Ovary (tissue), 9 donors: ENCODE data around the gene FOSL1. TPM values are rescaled to one million over a fixed set of nuclear protein-coding genes. Genes with fewer than 3 reads are reported as not detected.
"Not testable (repeated sequence)": the region's sequence is repeated elsewhere in the genome, so short reads cannot be mapped to it uniquely, and the experiment has no call there.

ENCODE experiments used
- DNase-seq, 5 donors: peaks; one replicate each; pipeline ENCODE4 v3.0.0-alpha.2; 2019 to 2020
- H3K27ac ChIP-seq, 2 donors: fragments of 200-600 bp; one replicate each; pipeline versions ENCODE4 v1.5.1 to v1.8.0; 2019 to 2022
- H3K27me3 ChIP-seq: fragments of 200-600 bp; one replicate; pipeline ENCODE4 v1.8.0; 2022
- H3K36me3 ChIP-seq: fragments of 200-600 bp; sonication (generic); one replicate; pipeline ENCODE4 v1.5.1; 2019
- H3K4me1 ChIP-seq: one replicate; pipeline ENCODE4 v1.8.1; 2013; ENCODE audit warnings: mild to moderate bottlenecking, moderate library complexity; ENCODE audit not compliant: insufficient read depth
- H3K4me3 ChIP-seq: fragments of 200-600 bp; sonication (generic); one replicate; pipeline ENCODE4 v1.5.1; 2017
- H3K9me3 ChIP-seq, 2 donors: fragments of 200-600 bp in 1 of 2; sonication (generic) in 1 of 2; one replicate each; pipeline versions ENCODE4 v1.5.1 to v1.8.1; 2013 to 2019; ENCODE audit warnings: mild to moderate bottlenecking in 1 of 2, moderate library complexity in 1 of 2
- CTCF ChIP-seq, 3 donors: fragments of 450-650 bp in 2 of 3; fragments of 200-600 bp in 1 of 3; IDR thresholded peaks; one replicate each; pipeline versions ENCODE4 v1.5.1 to v1.8.0; 2016 to 2022; ENCODE audit warnings: antibody characterized with exemption in 3 of 3, mild to moderate bottlenecking in 1 of 3
- EP300 ChIP-seq: sonication (generic); formaldehyde crosslinking; IDR thresholded peaks from one replicate; pipeline ENCODE4 v1.6.1; 2017; ENCODE audit warnings: antibody characterized with exemption
- POLR2A ChIP-seq: fragments of 450-650 bp; IDR thresholded peaks from one replicate; pipeline ENCODE4 v1.6.1; 2017; ENCODE audit warnings: antibody characterized with exemption, mild to moderate bottlenecking, moderate library complexity
- WGBS, 3 donors: extraction: QIAGEN DNeasy Blood & Tissue Kit in 1 of 3; methylation state at CpG; one replicate each; pipeline versions ENCODE4 v1.1.5 to v1.1.7; 2013 to 2017; 5-methylcytosine and 5-hydroxymethylcytosine counted together
- intact Hi-C, 4 donors: fragments of 100-400 bp; cut with DNase I; formaldehyde crosslinking; loops; one replicate each; pipeline versions ENCODE4 v1.11.0 to v1.15.1; 2022 to 2023
- polyA plus RNA-seq, 2 donors: library from polyadenylated mRNA; stranded (reverse); fragments of 200-250 nt in 1 of 2; fragments of 350-450 nt in 1 of 2; fragmentation: Illumina TruSeq in 1 of 2; extraction: RNeasy Lipid Tissue Mini Kit (QIAGEN cat#74804) in 1 of 2; gene quantifications; one replicate each; pipeline ENCODE4 v1.2.3, GENCODE V29; 2013 to 2014
- total RNA-seq, 7 donors: library from RNA; depleted of rRNA in 2 of 7; stranded (reverse); fragments of >200 nt in 2 of 7; fragmentation: NEBNext Ultra II Directional in 3 of 7; extraction: Animal tissue kit (Norgen Biotek cat#: 25700) in 3 of 7; gene quantifications; one replicate each; pipeline versions ENCODE4 v1.1.0 to v1.2.4, GENCODE V29; 2016 to 2023
- donor health status: DM: no; HTN: no; CAD: no; lungs with moderate emphysema.
- donor health status: DM: no; HTN: no; CAD: no.
- donor health status: Bipolar disorder and iron deficiency.
- donor health status: DM: yes; HTN: yes; CAD: no.
- donor health status: DM: no; HTN: no; CAD: no.
- donor health status: DM: yes; HTN: yes; CAD: no.

Gene FOSL1
- total and polyA plus RNA-seq, 9 donors = 0.61 to 9.4 (median 1.0) TPM

- H3K36me3 ChIP-seq = no peaks in the 10 kb centered on the region
- DNase-seq = no peak
- no peak overlapping the region for H3K27ac ChIP-seq
- H3K4me1 ChIP-seq = peaks cover 16% of the 10 kb centered on the region
- peaks cover 4% of the 10 kb centered on the region for H3K27me3 ChIP-seq
- TF ChIP-seq POLR2A (no peak), EP300 (no peak), CTCF (IDR thresholded peaks at IDR 0.05) (no peak)
- H3K4me3 ChIP-seq = no peak overlapping the region
- WGBS, 3 donors = 89 to 92% (median 92%) methylated on average over 5 of the region's 5 CpGs
- intact Hi-C loops = no loop called here
- no peaks in the 10 kb centered on the region for H3K9me3 ChIP-seq
Observed at GRCh38 chr11:65895482-65895981, 4.7 kb downstream of the FOSL1 start.

GRCh38 chr11:65894034-65894591, 6.1 kb downstream of the FOSL1 start:
- intact Hi-C loops = no loop called here
- TF ChIP-seq POLR2A (no peak), CTCF (IDR thresholded peaks at IDR 0.05) (no peak), EP300 (no peak)
- DNase-seq = no peak
- whole genome bisulfite sequencing, 3 donors = 79 to 88% (median 88%) methylated on average over 16 of the region's 16 CpGs
- Histone ChIP-seq H3K27me3 (peaks cover 4% of the 10 kb centered on the region), H3K4me1 (peaks cover 18% of the 10 kb centered on the region), H3K36me3 (no peaks in the 10 kb centered on the region), H3K27ac (no peak overlapping the region), H3K9me3 (no peaks in the 10 kb centered on the region), H3K4me3 (no peak overlapping the region)

- Histone ChIP-seq H3K9me3 (no peaks in the 10 kb centered on the region), H3K36me3 (no peaks in the 10 kb centered on the region), H3K27ac (peak overlapping the region in 1 of 2 donors; percentile 95), H3K4me3 (no peak overlapping the region), H3K27me3 (no peaks in the 10 kb centered on the region), H3K4me1 (peaks cover 19% of the 10 kb centered on the region)
- no peak for TF ChIP-seq EP300
- TF ChIP-seq CTCF (IDR thresholded peaks at IDR 0.05) = no peak
- TF ChIP-seq POLR2A = no peak
- peak in 1 of 5 donors; percentile 22 for DNase-seq
- 63 to 68% (median 67%) methylated on average over 10 of the region's 10 CpGs for WGBS, 3 donors
- intact Hi-C loops = no loop called here
Observed at GRCh38 chr11:65892661-65893317, 7.4 kb downstream of the FOSL1 start.

GRCh38 chr11:65892137-65892540, 8.0 kb downstream of the FOSL1 start:
- intact Hi-C loops, DNase-seq, H3K9me3 ChIP-seq, H3K36me3 ChIP-seq, H3K27me3 ChIP-seq: not testable (repeated sequence)
- 29 to 34% (median 32%) methylated on average over 5 of the region's 5 CpGs for WGBS, 3 donors
- Histone ChIP-seq H3K4me3 (peak overlapping the region; percentile 55), H3K27ac (peak overlapping the region; percentile 91 to 95), H3K4me1 (peaks cover 21% of the 10 kb centered on the region)
